OCI-LY1 (cell line): ENCODE results near the gene CSGALNACT2.

Experiments used
- H2AFZ ChIP-seq: fragments of 200-600 bp; sonication (generic), shearing (Covaris generic); 2 replicates; pipeline ENCODE4 v1.6.0; 2014; ENCODE audit warnings: antibody characterized with exemption, mild to moderate bottlenecking, low read length
- H3F3A ChIP-seq: fragments of 200-600 bp; sonication (generic), shearing (Covaris generic); 2 replicates; pipeline ENCODE4 v1.6.0; 2014; ENCODE audit warnings: mild to moderate bottlenecking, antibody characterized with exemption, low read length, moderate library complexity; ENCODE audit not compliant: insufficient read depth
- H3K27ac ChIP-seq: fragments of 200-600 bp; sonication (generic); 2 replicates; pipeline ENCODE4 v1.5.1; 2014; ENCODE audit warnings: low read length, mixed run types, mild to moderate bottlenecking, low read depth; ENCODE audit not compliant: poor library complexity, severe bottlenecking
- H3K27me3 ChIP-seq: fragments of 200-600 bp; sonication (generic); 2 replicates; pipeline ENCODE4 v1.6.0; 2014; ENCODE audit warnings: antibody characterized with exemption, mild to moderate bottlenecking, low read length, moderate library complexity; ENCODE audit not compliant: insufficient read depth
- H3K36me3 ChIP-seq: fragments of 200-600 bp; sonication (generic); 2 replicates; pipeline ENCODE4 v1.6.1; 2014; ENCODE audit warnings: mild to moderate bottlenecking, antibody characterized with exemption, low read length, moderate library complexity, mixed read lengths; ENCODE audit not compliant: insufficient read depth
- H3K4me1 ChIP-seq: fragments of 200-600 bp; sonication (generic); 2 replicates; pipeline ENCODE4 v1.5.1; 2014; ENCODE audit warnings: mild to moderate bottlenecking, low read length, moderate library complexity; ENCODE audit not compliant: insufficient read depth, severe bottlenecking
- H3K4me2 ChIP-seq: fragments of 200-600 bp; sonication (generic), shearing (Covaris generic); 2 replicates; pipeline ENCODE4 v1.6.1; 2014; ENCODE audit warnings: low read length
- H3K4me3 ChIP-seq: fragments of 200-600 bp; sonication (generic); 2 replicates; pipeline ENCODE4 v1.5.1; 2014; ENCODE audit warnings: low read length, low read depth, mild to moderate bottlenecking, mixed read lengths; ENCODE audit not compliant: poor library complexity, severe bottlenecking
- H3K79me2 ChIP-seq: fragments of 200-600 bp; shearing (Covaris generic); 2 replicates; pipeline ENCODE4 v1.6.1; 2016; ENCODE audit warnings: mixed run types, low read length, mixed read lengths; ENCODE audit not compliant: insufficient read depth
- H3K9ac ChIP-seq: fragments of 200-600 bp; sonication (generic), shearing (Covaris generic); 2 replicates; pipeline ENCODE4 v1.6.1; 2014; ENCODE audit warnings: mild to moderate bottlenecking, low read length, mixed read lengths
- H3K9me2 ChIP-seq: fragments of 200-600 bp; sonication (generic), shearing (Covaris generic); 2 replicates; pipeline ENCODE4 v1.6.1; 2014; ENCODE audit warnings: low read depth, mild to moderate bottlenecking, low read length, mixed read lengths
- H3K9me3 ChIP-seq: fragments of 200-600 bp; shearing (Covaris generic); 2 replicates; pipeline ENCODE4 v1.6.1; 2014; ENCODE audit warnings: low read length, mixed read lengths
- H4K20me1 ChIP-seq: fragments of 200-600 bp; sonication (generic), shearing (Covaris generic); 2 replicates; pipeline ENCODE4 v1.6.0; 2016; ENCODE audit warnings: mild to moderate bottlenecking, low read length; ENCODE audit not compliant: insufficient read depth
- EZH2 ChIP-seq: fragments of 200-600 bp; sonication (generic), shearing (Covaris generic); IDR thresholded peaks from 2 replicates; pipeline ENCODE4 v1.8.0; 2017; ENCODE audit warnings: borderline replicate concordance, mixed run types, mild to moderate bottlenecking, antibody characterized with exemption, low read length, moderate library complexity, mixed read lengths
- TF ChIP-seq, protein P1 (sequence below): fragments of 200-600 bp; sonication (generic), shearing (Covaris generic); IDR thresholded peaks from 2 replicates; pipeline ENCODE4 v1.5.1; 2017; ENCODE audit warnings: mild to moderate bottlenecking, antibody characterized with exemption, low read length, moderate library complexity, mixed read lengths

Gene CSGALNACT2

DNA sequence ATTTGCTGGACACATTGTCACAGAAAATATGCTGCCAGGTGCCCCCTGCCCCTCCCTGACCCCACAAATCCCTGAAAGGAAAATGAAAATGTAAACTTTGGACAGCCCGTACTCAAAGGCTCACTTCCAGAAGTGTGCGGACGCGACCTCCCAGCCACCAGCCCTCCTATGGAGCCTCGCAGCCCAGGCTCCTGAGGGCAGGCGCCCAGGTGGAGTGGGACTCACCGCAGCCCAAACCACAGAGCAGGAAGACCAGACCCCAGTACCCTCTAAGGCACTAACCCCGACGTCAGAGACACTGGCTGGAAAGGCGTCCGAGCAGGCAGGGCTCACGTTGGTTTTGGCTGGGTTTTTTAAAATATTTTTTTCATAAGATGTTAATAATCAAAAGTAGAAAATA is 57.3 kb downstream of the CSGALNACT2 start:
- Histone ChIP-seq H3K79me2 (no peaks in the 10 kb centered on the region), H3K36me3 (no peaks in the 10 kb centered on the region), H2AFZ (no peak overlapping the region), H3K9me2 (no peaks in the 10 kb centered on the region), H4K20me1 (no peaks in the 10 kb centered on the region), H3K4me1 (no peaks in the 10 kb centered on the region), H3K9me3 (no peaks in the 10 kb centered on the region), H3K27ac (no peak overlapping the region), H3K27me3 (no peaks in the 10 kb centered on the region; the same call in 1 of the 2 replicates), H3K4me3 (no peak overlapping the region), H3F3A (no peaks in the 10 kb centered on the region), H3K4me2 (no peak overlapping the region), H3K9ac (no peak overlapping the region)
- TF ChIP-seq EZH2 = no peak
- TF ChIP-seq, protein P1, sequence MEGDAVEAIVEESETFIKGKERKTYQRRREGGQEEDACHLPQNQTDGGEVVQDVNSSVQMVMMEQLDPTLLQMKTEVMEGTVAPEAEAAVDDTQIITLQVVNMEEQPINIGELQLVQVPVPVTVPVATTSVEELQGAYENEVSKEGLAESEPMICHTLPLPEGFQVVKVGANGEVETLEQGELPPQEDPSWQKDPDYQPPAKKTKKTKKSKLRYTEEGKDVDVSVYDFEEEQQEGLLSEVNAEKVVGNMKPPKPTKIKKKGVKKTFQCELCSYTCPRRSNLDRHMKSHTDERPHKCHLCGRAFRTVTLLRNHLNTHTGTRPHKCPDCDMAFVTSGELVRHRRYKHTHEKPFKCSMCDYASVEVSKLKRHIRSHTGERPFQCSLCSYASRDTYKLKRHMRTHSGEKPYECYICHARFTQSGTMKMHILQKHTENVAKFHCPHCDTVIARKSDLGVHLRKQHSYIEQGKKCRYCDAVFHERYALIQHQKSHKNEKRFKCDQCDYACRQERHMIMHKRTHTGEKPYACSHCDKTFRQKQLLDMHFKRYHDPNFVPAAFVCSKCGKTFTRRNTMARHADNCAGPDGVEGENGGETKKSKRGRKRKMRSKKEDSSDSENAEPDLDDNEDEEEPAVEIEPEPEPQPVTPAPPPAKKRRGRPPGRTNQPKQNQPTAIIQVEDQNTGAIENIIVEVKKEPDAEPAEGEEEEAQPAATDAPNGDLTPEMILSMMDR = no peak

GRCh38 chr10:43196131-43196980 is 58.1 kb downstream of the CSGALNACT2 start:
- Histone ChIP-seq H3K27ac (no peak overlapping the region), H3K9me3 (no peaks in the 10 kb centered on the region), H3K36me3 (no peaks in the 10 kb centered on the region), H3K4me2 (no peak overlapping the region), H3K4me1 (no peaks in the 10 kb centered on the region), H3K79me2 (no peaks in the 10 kb centered on the region), H3K27me3 (no peaks in the 10 kb centered on the region; the same call in 1 of the 2 replicates), H3K9ac (no peak overlapping the region), H3K4me3 (no peak overlapping the region), H2AFZ (no peak overlapping the region), H3F3A (no peaks in the 10 kb centered on the region), H3K9me2 (no peaks in the 10 kb centered on the region), H4K20me1 (no peaks in the 10 kb centered on the region)
- TF ChIP-seq EZH2 = no peak
- TF ChIP-seq, protein P1 = no peak

DNA sequence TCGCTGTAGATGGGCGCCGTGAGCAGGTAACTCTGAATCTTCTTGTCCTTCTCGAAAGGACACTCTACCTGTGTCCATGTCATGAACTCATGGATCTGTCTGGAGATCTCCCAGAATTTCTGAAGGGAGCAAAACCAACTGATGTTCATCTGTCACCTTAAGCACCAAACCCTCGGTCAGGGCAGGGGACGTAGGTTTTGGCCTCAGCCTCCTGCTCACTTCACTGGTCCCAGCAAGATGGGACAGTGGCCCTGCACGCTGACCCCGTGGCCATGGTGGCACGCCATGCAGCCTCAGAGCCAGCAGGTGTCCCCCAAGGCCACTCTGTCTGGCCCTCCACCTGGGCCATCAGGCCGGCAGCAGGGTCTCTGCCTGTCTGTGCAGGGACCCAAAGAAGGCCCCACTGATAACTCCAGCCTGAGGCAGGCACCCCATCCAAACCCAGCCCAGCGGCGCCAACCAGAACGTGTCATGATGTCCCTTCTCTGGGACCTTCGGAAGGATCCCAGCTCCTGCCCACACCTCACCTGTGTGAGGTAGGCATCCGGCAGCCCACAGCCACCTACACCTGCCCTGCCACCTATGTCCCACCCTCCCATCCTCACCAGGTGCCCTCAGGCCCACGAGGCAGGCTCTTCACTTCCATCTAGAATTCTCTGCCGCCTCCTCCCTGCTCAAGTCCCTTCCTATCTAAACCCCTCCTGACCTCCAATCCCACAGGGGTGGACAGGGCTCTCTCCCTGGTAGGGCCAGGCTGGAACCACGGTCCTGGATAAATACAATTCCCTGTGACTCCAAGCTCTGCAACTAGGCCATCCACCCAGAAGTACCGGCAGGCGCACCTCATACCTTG is 59.0 kb downstream of the CSGALNACT2 start:
- no peak overlapping the region for H3K4me2 ChIP-seq
- no peaks in the 10 kb centered on the region for H3K79me2 ChIP-seq
- H3F3A ChIP-seq = no peaks in the 10 kb centered on the region
- no peaks in the 10 kb centered on the region for H3K4me1 ChIP-seq
- H4K20me1 ChIP-seq = no peaks in the 10 kb centered on the region
- H3K9ac ChIP-seq = no peak overlapping the region
- H3K36me3 ChIP-seq = no peaks in the 10 kb centered on the region
- H2AFZ ChIP-seq = no peak overlapping the region
- H3K9me3 ChIP-seq = no peaks in the 10 kb centered on the region
- H3K9me2 ChIP-seq = no peaks in the 10 kb centered on the region
- H3K4me3 ChIP-seq = no peak overlapping the region
- no peak overlapping the region for H3K27ac ChIP-seq
- H3K27me3 ChIP-seq = no peaks in the 10 kb centered on the region; the same call in 1 of the 2 replicates
- TF ChIP-seq, protein P1 = no peak
- no peak for TF ChIP-seq EZH2
